Upper lobe of right lung (tissue), 1 donor: ENCODE data around the gene ST6GAL1. TPM values are rescaled to one million over a fixed set of nuclear protein-coding genes. Genes with fewer than 3 reads are reported as not detected.
"Not testable (repeated sequence)": the region's sequence is repeated elsewhere in the genome, so short reads cannot be mapped to it uniquely, and the experiment has no call there.

Experiments
- ATAC-seq: fragments of 200-7000 bp; cut with Tn5 transposase; one replicate; pipeline ENCODE4 v1.9.1; 2020; ENCODE audit warnings: mild to moderate bottlenecking, moderate library complexity
- DNase-seq: peaks from one replicate; pipeline ENCODE4 v3.0.0-alpha.2; 2020
- H3K27ac ChIP-seq: fragments of 200-600 bp; one replicate; pipeline ENCODE4 v1.8.0; 2022
- H3K27me3 ChIP-seq: fragments of 200-600 bp; one replicate; pipeline ENCODE4 v1.8.0; 2022; ENCODE audit warnings: mild to moderate bottlenecking
- H3K36me3 ChIP-seq: fragments of 200-600 bp; one replicate; pipeline ENCODE4 v1.8.0; 2022
- H3K4me1 ChIP-seq: fragments of 200-600 bp; one replicate; pipeline ENCODE4 v1.8.0; 2022
- H3K4me3 ChIP-seq: fragments of 200-600 bp; one replicate; pipeline ENCODE4 v1.8.0; 2022; ENCODE audit warnings: mild to moderate bottlenecking
- H3K9me3 ChIP-seq: fragments of 200-600 bp; one replicate; pipeline ENCODE4 v1.8.0; 2022
- CTCF ChIP-seq: fragments of 200-600 bp; IDR thresholded peaks from one replicate; pipeline ENCODE4 v1.8.0; 2022; ENCODE audit warnings: antibody characterized with exemption
- intact Hi-C: fragments of 100-400 bp; cut with DNase I; formaldehyde crosslinking; loops from one replicate; pipeline ENCODE4 v1.11.0; 2022
- total RNA-seq: library from RNA; stranded (reverse); fragmentation: NEBNext Ultra II Directional; extraction: Animal tissue kit (Norgen Biotek cat#: 25700); gene quantifications from one replicate; pipeline ENCODE4 v1.2.1, GENCODE V29; 2021
- donor health status: DM: no; HTN: yes; CAD: no; lungs with severe emphysema.

Gene ST6GAL1
- total RNA-seq, 1 donor from 2014 or later, result 116 TPM

GRCh38 chr3:187000711-187001151 is 70.4 kb downstream of the ST6GAL1 start:
- no peak overlapping the region for H3K27ac ChIP-seq
- intact Hi-C loops, result no loop called here
- H3K36me3 ChIP-seq, result no peaks in the 10 kb centered on the region
- no peak overlapping the region for H3K4me3 ChIP-seq
- peaks cover 4% of the 10 kb centered on the region for H3K4me1 ChIP-seq
- ATAC-seq (no peak), DNase-seq (no peak)
- H3K27me3 ChIP-seq, result no peaks in the 10 kb centered on the region
- TF ChIP-seq CTCF, result no peak
- no peaks in the 10 kb centered on the region for H3K9me3 ChIP-seq

- Histone ChIP-seq H3K27me3 (no peaks in the 10 kb centered on the region), H3K4me1 (no peaks in the 10 kb centered on the region), H3K9me3 (no peaks in the 10 kb centered on the region), H3K36me3 (no peaks in the 10 kb centered on the region), H3K27ac (no peak overlapping the region), H3K4me3 (no peak overlapping the region)
- intact Hi-C loops, result no loop called here
- ATAC-seq, result no peak
- no peak for TF ChIP-seq CTCF
- no peak for DNase-seq
These were observed 72.6 kb downstream of the ST6GAL1 start for GRCh38 chr3:187002915-187003314.

- no peak for ATAC-seq
- peaks cover 4% of the 10 kb centered on the region for H3K4me1 ChIP-seq
- H3K27me3 ChIP-seq, result no peaks in the 10 kb centered on the region
- no peak overlapping the region for H3K27ac ChIP-seq
- no peaks in the 10 kb centered on the region for H3K36me3 ChIP-seq
- no peak for TF ChIP-seq CTCF
- no peak overlapping the region for H3K4me3 ChIP-seq
- H3K9me3 ChIP-seq, result no peaks in the 10 kb centered on the region
- intact Hi-C loops, result no loop called here
- DNase-seq, result no peak
These were observed 75.6 kb downstream of the ST6GAL1 start for GRCh38 chr3:187005827-187006481.

- DNase-seq (no peak), ATAC-seq (no peak)
- H3K4me1 ChIP-seq, result peaks cover 10% of the 10 kb centered on the region
- no peak for TF ChIP-seq CTCF
- intact Hi-C loops, result no loop called here
- no peak overlapping the region for H3K4me3 ChIP-seq
- H3K27ac ChIP-seq, result no peak overlapping the region
- H3K36me3 ChIP-seq, result no peaks in the 10 kb centered on the region
- H3K9me3 ChIP-seq, result no peaks in the 10 kb centered on the region
- H3K27me3 ChIP-seq, result no peaks in the 10 kb centered on the region
These were observed 76.7 kb downstream of the ST6GAL1 start for GRCh38 chr3:187006864-187007630.

- H3K4me3 ChIP-seq, H3K27ac ChIP-seq, intact Hi-C loops, H3K27me3 ChIP-seq, H3K36me3 ChIP-seq, H3K9me3 ChIP-seq, ATAC-seq, DNase-seq: not testable (repeated sequence)
- H3K4me1 ChIP-seq, result peaks cover 32% of the 10 kb centered on the region
These were observed 80.1 kb downstream of the ST6GAL1 start for GRCh38 chr3:187010382-187010781.

- DNase-seq (no peak), ATAC-seq (peak; percentile 67)
- no peak for TF ChIP-seq CTCF
- Histone ChIP-seq H3K27ac (peak overlapping the region; percentile 56), H3K4me1 (peaks cover 40% of the 10 kb centered on the region), H3K4me3 (no peak overlapping the region), H3K36me3 (no peaks in the 10 kb centered on the region), H3K9me3 (no peaks in the 10 kb centered on the region), H3K27me3 (no peaks in the 10 kb centered on the region)
- intact Hi-C loops, result no loop called here
These were observed 81.6 kb downstream of the ST6GAL1 start for GRCh38 chr3:187011915-187012314.
